PC-3 (cell line): ENCODE results near the gene SHF. TPM values are rescaled to one million over a fixed set of nuclear protein-coding genes. Genes with fewer than 3 reads are reported as not detected.
A peak's percentile ranks its signal among the peaks of the same experiment; 100 is the strongest.

ENCODE experiments used
- ATAC-seq: fragments of 200-7000 bp; cut with Tn5 transposase; 2 replicates; pipeline ENCODE4 v1.9.1; 2020; ENCODE audit warnings: mild to moderate bottlenecking, moderate library complexity
- BruUV-seq: library from RNA; stranded (reverse); fragments of 400-500 nt; replicated peaks from 2 replicates; lab custom pipeline; 2021; lab: Mats Ljungman, UMichigan
- CTCF ChIA-PET: fragments of 300-600 bp; sonication (Branson Sonifier 250); formaldehyde crosslinking; loops from one replicate; lab custom pipeline; 2022; ENCODE audit warnings: antibody characterized with exemption; lab: Charles Lee
- POLR2A ChIA-PET: fragments of 300-600 bp; sonication (Branson Sonifier 250); formaldehyde crosslinking; loops from one replicate; lab custom pipeline; 2022; ENCODE audit warnings: antibody characterized with exemption; ENCODE audit not compliant: unreplicated experiment; lab: Charles Lee
- DNase-seq: peaks from one replicate; pipeline ENCODE4 v3.0.0-alpha.2; 2015
- H2AFZ ChIP-seq: fragments of 300-600 bp; sonication (generic); 2 replicates; pipeline ENCODE4 v1.6.0; 2016; ENCODE audit warnings: antibody characterized with exemption, low read length
- H3F3A ChIP-seq: fragments of 300-600 bp; sonication (generic); one replicate; pipeline ENCODE4 v1.6.0; 2017; ENCODE audit warnings: antibody characterized with exemption, low read length, control low read depth, mild to moderate bottlenecking; ENCODE audit not compliant: unreplicated experiment
- H3K27ac ChIP-seq: fragments of 300-600 bp; sonication (generic); 2 replicates; pipeline ENCODE4 v1.5.1; 2016; ENCODE audit warnings: mild to moderate bottlenecking, low read length
- H3K27me3 ChIP-seq: fragments of 300-600 bp; sonication (generic); 2 replicates; pipeline ENCODE4 v1.6.1; 2016; ENCODE audit warnings: low read length, mixed read lengths
- H3K36me3 ChIP-seq: fragments of 300-600 bp; sonication (generic); 2 replicates; pipeline ENCODE4 v1.6.1; 2016; ENCODE audit warnings: low read depth, mixed run types, low read length, mixed read lengths
- H3K4me1 ChIP-seq: fragments of 300-600 bp; sonication (generic); 2 replicates; pipeline ENCODE4 v1.5.1; 2016; ENCODE audit warnings: low read length; ENCODE audit not compliant: insufficient read depth
- H3K4me2 ChIP-seq: fragments of 300-600 bp; sonication (generic); 2 replicates; pipeline ENCODE4 v1.6.0; 2016; ENCODE audit warnings: low read length
- H3K4me3 ChIP-seq: fragments of 300-600 bp; sonication (generic); 2 replicates; pipeline ENCODE4 v1.5.1; 2016; ENCODE audit warnings: mild to moderate bottlenecking, low read length, mixed read lengths
- H3K79me2 ChIP-seq: fragments of 300-600 bp; sonication (generic); 2 replicates; pipeline ENCODE4 v1.6.1; 2017; ENCODE audit warnings: low read length, mixed read lengths
- H3K9ac ChIP-seq: fragments of 300-600 bp; sonication (generic); 2 replicates; pipeline ENCODE4 v1.6.0; 2016; ENCODE audit warnings: mild to moderate bottlenecking, low read length
- H3K9me2 ChIP-seq: fragments of 300-600 bp; sonication (generic); replicated peaks from 2 replicates; pipeline ENCODE4 v1.6.1; 2016; ENCODE audit warnings: mixed run types, low read length, mixed read lengths
- H3K9me3 ChIP-seq: fragments of 300-600 bp; sonication (generic); 2 replicates; pipeline ENCODE4 v1.6.1; 2016; ENCODE audit warnings: low read length, mixed read lengths
- H4K20me1 ChIP-seq: fragments of 300-600 bp; sonication (generic); 2 replicates; pipeline ENCODE4 v1.6.1; 2016; ENCODE audit warnings: low read length, mixed read lengths
- EZH2 ChIP-seq: fragments of 300-600 bp; sonication (generic); IDR thresholded peaks from one replicate; pipeline ENCODE4 v1.6.1; 2017; ENCODE audit warnings: antibody characterized with exemption, mild to moderate bottlenecking, low read length; ENCODE audit not compliant: unreplicated experiment
- EZH2phosphoT487 ChIP-seq: fragments of 300-600 bp; sonication (generic); IDR thresholded peaks from 2 replicates; pipeline ENCODE4 v1.6.1; 2018; ENCODE audit warnings: mild to moderate bottlenecking, antibody characterized with exemption, low read length, borderline replicate concordance
- intact Hi-C: fragments of 100-400 bp; cut with micrococcal nuclease; formaldehyde crosslinking; loops from 2 replicates; pipeline ENCODE4 v1.9.0; 2023
- total RNA-seq: library from RNA; depleted of rRNA; stranded (reverse); fragments of >200 nt; gene quantifications from 2 replicates; pipeline ENCODE4 v1.2.3, GENCODE V29; 2014
- TF ChIP-seq, protein P1 (sequence below): fragments of 300-600 bp; sonication (generic); conservative IDR thresholded peaks from 2 replicates; pipeline ENCODE4 v1.5.1; 2017; ENCODE audit warnings: antibody characterized with exemption, low read depth, mild to moderate bottlenecking, low read length

The SHF gene
- total RNA-seq, 1 experiment from 2014 or later, result 1.2 TPM

DNA sequence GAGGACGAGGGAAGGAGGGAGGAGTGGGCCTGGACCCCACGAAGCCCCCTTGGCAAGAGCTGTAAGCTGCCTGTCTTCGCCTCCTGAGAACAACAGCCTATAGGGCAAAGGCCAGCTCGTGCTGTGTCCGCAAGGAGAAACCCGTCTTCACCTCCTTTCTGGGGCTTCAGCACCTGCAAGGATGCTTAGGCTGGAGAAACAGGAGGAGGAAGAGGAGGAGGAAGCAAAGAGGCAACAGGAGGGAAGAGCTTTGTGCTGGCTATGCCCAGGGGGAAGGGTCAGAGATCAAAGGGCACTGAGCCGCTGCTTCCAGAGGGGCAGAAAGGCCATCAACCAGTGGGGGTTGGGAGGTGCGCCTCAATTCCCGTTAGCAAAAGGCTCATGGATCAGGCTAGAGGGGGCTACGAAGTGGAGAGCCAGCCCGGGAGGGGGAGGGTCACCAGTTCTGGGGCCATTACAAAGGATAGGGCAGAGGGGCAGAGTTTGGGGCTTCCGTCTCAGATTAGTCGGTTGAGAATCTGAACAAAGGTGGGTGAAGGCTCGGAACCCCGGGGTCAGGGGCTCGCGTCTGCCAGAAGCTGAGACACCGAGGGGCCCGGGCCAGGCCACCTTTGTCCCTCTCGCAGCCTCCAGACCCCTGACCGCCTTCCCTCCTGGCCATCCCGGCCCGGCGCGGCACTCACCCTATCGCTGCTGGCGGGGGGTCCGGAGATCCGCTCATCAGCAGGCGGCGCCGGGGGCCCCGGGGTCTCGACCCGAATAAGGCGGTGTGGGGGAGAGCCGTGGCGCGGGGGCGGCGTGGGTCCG, 792 bp downstream of the SHF start:
- ATAC-seq (no peak), DNase-seq (no peak)
- H3F3A ChIP-seq, result no peaks in the 10 kb centered on the region
- TF ChIP-seq, protein P1, sequence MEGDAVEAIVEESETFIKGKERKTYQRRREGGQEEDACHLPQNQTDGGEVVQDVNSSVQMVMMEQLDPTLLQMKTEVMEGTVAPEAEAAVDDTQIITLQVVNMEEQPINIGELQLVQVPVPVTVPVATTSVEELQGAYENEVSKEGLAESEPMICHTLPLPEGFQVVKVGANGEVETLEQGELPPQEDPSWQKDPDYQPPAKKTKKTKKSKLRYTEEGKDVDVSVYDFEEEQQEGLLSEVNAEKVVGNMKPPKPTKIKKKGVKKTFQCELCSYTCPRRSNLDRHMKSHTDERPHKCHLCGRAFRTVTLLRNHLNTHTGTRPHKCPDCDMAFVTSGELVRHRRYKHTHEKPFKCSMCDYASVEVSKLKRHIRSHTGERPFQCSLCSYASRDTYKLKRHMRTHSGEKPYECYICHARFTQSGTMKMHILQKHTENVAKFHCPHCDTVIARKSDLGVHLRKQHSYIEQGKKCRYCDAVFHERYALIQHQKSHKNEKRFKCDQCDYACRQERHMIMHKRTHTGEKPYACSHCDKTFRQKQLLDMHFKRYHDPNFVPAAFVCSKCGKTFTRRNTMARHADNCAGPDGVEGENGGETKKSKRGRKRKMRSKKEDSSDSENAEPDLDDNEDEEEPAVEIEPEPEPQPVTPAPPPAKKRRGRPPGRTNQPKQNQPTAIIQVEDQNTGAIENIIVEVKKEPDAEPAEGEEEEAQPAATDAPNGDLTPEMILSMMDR, result no peak
- TF ChIP-seq EZH2, result no peak
- TF ChIP-seq EZH2phosphoT487, result no peak
- ChIA-PET CTCF (interaction anchor here (0.5 kb wide), 1 partner anchor 13 kb away, joined by 14 read pairs; no protein-coding TSS in a partner anchor), POLR2A (no interaction called here)
- intact Hi-C loops, result no loop called here
- no peaks in the 10 kb centered on the region for H3K79me2 ChIP-seq
- no peak overlapping the region for H3K4me2 ChIP-seq
- no peak overlapping the region for H2AFZ ChIP-seq
- H3K27ac ChIP-seq, result no peak overlapping the region
- BruUV-seq, result TSS peak; percentile 12
- H3K9me3 ChIP-seq, result no peaks in the 10 kb centered on the region
- H3K27me3 ChIP-seq, result no peaks in the 10 kb centered on the region
- no peaks in the 10 kb centered on the region for H3K36me3 ChIP-seq
- no peak overlapping the region for H3K9ac ChIP-seq
- H4K20me1 ChIP-seq, result no peaks in the 10 kb centered on the region
- no peak overlapping the region for H3K4me3 ChIP-seq
- H3K4me1 ChIP-seq, result peaks cover 14% of the 10 kb centered on the region
- no peaks in the 10 kb centered on the region for H3K9me2 ChIP-seq

DNA sequence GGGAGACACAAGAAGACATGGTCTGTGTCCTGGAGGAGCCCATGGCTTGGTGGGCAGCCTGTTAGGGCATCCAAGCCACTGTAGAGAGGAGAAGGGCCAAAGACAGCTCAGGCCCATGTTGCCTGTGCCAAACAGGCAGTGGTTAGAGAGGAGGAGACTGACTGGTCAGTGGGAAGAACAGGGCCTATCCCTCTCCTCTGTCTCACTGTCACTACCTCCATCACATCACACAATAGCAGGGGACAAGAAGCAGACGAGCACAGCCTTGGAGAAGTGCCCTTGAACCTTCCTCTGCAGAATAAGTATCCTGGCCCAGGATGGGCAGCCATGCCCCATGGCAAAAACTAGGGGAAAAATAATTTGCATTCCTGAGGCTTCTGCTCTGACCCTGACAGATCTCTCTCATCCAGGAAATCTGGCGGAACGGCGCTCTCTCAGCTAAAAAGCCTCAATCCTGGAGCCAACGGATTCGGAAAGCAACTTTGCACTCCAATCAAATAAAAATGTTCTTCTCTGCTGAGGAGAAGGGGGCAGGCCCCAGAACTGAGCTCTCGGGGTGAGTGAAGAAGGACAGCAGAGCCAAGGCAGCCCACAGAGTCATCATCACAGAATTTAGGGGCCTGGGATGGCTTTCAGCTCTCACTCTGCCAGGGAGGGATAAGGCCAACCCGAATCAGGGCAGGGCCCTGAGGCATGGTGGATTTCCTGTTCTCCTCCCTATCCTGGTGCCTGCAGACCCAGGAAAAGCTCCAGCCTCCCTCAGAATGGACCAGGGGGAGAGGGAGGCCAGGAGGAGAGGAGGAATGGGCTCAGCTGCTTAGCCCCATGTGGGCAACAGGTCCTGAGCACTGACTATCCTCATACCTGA, 1.6 kb downstream of the SHF start:
- H3K36me3 ChIP-seq, result no peaks in the 10 kb centered on the region
- no peaks in the 10 kb centered on the region for H3K27me3 ChIP-seq
- ATAC-seq (no peak), DNase-seq (no peak)
- no peak overlapping the region for H3K9ac ChIP-seq
- H3K4me1 ChIP-seq, result peaks cover 14% of the 10 kb centered on the region
- BruUV-seq, result no TSS peak
- H4K20me1 ChIP-seq, result no peaks in the 10 kb centered on the region
- no peaks in the 10 kb centered on the region for H3F3A ChIP-seq
- H3K4me2 ChIP-seq, result no peak overlapping the region
- no peak overlapping the region for H3K4me3 ChIP-seq
- TF ChIP-seq EZH2phosphoT487 (no peak), EZH2 (no peak)
- TF ChIP-seq, protein P1, result no peak
- H3K79me2 ChIP-seq, result no peaks in the 10 kb centered on the region
- no peak overlapping the region for H2AFZ ChIP-seq
- H3K9me2 ChIP-seq, result no peaks in the 10 kb centered on the region
- intact Hi-C loops, result no loop called here
- no peaks in the 10 kb centered on the region for H3K9me3 ChIP-seq
- CTCF ChIA-PET, result interaction anchor here (0.5 to 0.6 kb wide), 4 partner anchors 14 to 184 kb away, joined by 3 to 14 read pairs (median 4); no protein-coding TSS in a partner anchor
- no peak overlapping the region for H3K27ac ChIP-seq
- POLR2A ChIA-PET, result no interaction called here
